ENCODE measurements around the gene GLI3.

The GLI3 gene

DNA sequence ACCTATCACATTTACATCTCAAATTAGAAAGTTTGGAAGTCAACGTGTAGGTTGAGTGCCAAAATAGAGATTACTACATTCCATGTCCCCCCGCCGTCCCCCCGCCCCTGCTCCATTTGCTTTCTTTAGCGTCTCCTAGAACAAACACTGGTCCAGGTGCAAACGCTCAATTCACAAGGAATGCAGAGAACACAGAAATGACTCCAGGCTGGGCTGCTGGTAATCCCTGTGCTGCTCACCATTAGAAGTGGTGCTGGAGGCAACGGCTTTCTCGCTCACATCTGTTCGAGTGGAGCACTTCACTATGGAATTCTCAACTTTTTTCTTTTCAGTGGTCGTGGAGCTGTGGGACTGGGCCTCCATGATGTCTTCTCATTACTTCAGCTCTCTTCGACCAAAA is 14.1 kb downstream of the GLI3 start:
- DNase-seq (ENCODE audit: insufficient read length): no peak
- FAIRE-seq: no peak
- TF ChIP-seq TAF1 (IDR thresholded peaks at IDR 0.05; ENCODE audit: borderline replicate concordance, low read depth, low read length): no peak
- no peak for TF ChIP-seq POLR2A (IDR thresholded peaks at IDR 0.05; ENCODE audit: low read depth, low read length)
- no peak for TF ChIP-seq POLR2AphosphoS5 (IDR thresholded peaks at IDR 0.05; ENCODE audit: low read depth, low read length)

DNA sequence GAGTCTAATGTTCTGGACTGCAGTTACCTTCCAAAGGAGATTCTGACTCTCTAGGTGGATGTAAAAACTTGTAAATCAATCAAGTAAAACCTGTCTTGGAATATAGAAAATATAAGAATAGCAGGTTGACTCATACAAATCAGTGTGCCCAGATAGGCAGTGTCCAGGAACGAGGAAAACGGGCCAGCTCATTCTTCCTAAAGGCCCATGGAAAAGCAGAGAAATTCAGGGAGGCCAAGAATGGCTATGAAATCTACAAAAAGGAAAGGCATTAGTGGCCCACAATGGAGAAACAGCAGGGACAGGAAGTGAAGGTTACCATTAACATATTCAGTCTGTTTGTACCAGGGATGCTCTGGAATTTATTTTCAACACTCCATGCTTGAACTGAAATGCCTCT is 14.9 kb downstream of the GLI3 start:
- TF ChIP-seq POLR2A (IDR thresholded peaks at IDR 0.05; ENCODE audit: low read depth, low read length) (no peak), POLR2AphosphoS5 (IDR thresholded peaks at IDR 0.05; ENCODE audit: low read depth, low read length) (no peak), TAF1 (IDR thresholded peaks at IDR 0.05; ENCODE audit: borderline replicate concordance, low read depth, low read length) (no peak)
- no peak for FAIRE-seq
- no peak for DNase-seq (ENCODE audit: insufficient read length)

- no peak for DNase-seq (ENCODE audit: insufficient read length)
- no peak for FAIRE-seq
- no peak for TF ChIP-seq TAF1 (IDR thresholded peaks at IDR 0.05; ENCODE audit: borderline replicate concordance, low read depth, low read length)
- no peak for TF ChIP-seq POLR2AphosphoS5 (IDR thresholded peaks at IDR 0.05; ENCODE audit: low read depth, low read length)
- TF ChIP-seq POLR2A (IDR thresholded peaks at IDR 0.05; ENCODE audit: low read depth, low read length): no peak
Measured at GRCh38 chr7:42221304-42221703, 15.7 kb downstream of the GLI3 start.

DNA sequence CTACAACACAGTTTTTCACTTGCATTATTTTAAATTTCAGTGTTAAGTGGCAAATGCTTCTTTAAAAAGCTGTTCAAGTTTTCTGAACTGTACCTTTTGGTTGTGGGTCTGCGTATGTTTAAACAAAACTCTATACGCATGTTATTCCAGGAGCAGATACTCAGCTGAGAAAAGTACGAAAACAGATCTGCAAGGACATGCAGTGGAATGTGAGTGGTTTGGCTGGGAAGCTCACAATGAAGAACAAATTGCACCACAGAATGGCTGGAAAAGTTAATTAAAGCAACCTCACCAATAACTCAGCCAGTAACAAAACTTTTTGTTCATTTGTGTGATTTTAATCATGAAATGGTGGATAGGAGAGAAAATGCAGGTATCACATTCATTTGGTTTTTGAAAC is 17.6 kb downstream of the GLI3 start:
- no peak for DNase-seq (ENCODE audit: insufficient read length)
- no peak for FAIRE-seq
- no peak for TF ChIP-seq POLR2A (IDR thresholded peaks at IDR 0.05; ENCODE audit: low read depth, low read length)
- TF ChIP-seq TAF1 (IDR thresholded peaks at IDR 0.05; ENCODE audit: borderline replicate concordance, low read depth, low read length): no peak

- DNase-seq (ENCODE audit: insufficient read length) (no peak), FAIRE-seq (no peak)
- TF ChIP-seq POLR2A (IDR thresholded peaks at IDR 0.05; ENCODE audit: low read depth, low read length) (no peak), POLR2AphosphoS5 (IDR thresholded peaks at IDR 0.05; ENCODE audit: low read depth, low read length) (no peak), TAF1 (IDR thresholded peaks at IDR 0.05; ENCODE audit: borderline replicate concordance, low read depth, low read length) (no peak)
Measured at GRCh38 chr7:42218248-42218647, 18.8 kb downstream of the GLI3 start.

GRCh38 chr7:42217548-42217947 is 19.5 kb downstream of the GLI3 start:
- peak; percentile 9 for FAIRE-seq
- no peak for DNase-seq (ENCODE audit: insufficient read length)
- no peak for TF ChIP-seq TAF1 (IDR thresholded peaks at IDR 0.05; ENCODE audit: borderline replicate concordance, low read depth, low read length)
- no peak for TF ChIP-seq POLR2AphosphoS5 (IDR thresholded peaks at IDR 0.05; ENCODE audit: low read depth, low read length)
- no peak for TF ChIP-seq POLR2A (IDR thresholded peaks at IDR 0.05; ENCODE audit: low read depth, low read length)

DNA sequence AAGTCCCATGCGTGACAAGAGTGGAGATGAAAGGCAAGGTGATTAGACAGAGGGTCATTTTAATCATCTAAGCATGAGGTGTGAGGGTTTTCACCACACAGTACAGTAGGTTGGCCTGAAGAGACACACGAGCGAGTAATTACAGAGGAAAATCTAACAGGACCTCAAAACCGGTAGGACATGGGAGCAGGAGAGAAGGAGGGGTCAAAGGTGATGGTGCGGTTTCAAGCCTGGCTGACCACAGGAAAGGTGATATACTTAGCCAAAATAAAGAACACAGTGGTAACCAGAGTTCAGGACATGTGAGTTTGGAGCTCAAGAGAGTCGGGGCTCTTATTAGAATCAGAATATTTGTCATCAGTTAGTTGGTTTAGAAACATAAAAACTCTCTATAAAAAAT is 20.0 kb downstream of the GLI3 start:
- TF ChIP-seq POLR2AphosphoS5 (IDR thresholded peaks at IDR 0.05; ENCODE audit: low read depth, low read length) (no peak), TAF1 (IDR thresholded peaks at IDR 0.05; ENCODE audit: borderline replicate concordance, low read depth, low read length) (no peak), POLR2A (IDR thresholded peaks at IDR 0.05; ENCODE audit: low read depth, low read length) (no peak)
- DNase-seq (ENCODE audit: insufficient read length): no peak
- no peak for FAIRE-seq

GRCh38 chr7:42214060-42214679 is 22.8 kb downstream of the GLI3 start:
- TF ChIP-seq POLR2AphosphoS5 (IDR thresholded peaks at IDR 0.05; ENCODE audit: low read depth, low read length) (no peak), POLR2A (IDR thresholded peaks at IDR 0.05; ENCODE audit: low read depth, low read length) (no peak), TAF1 (IDR thresholded peaks at IDR 0.05; ENCODE audit: borderline replicate concordance, low read depth, low read length) (no peak)
- DNase-seq (ENCODE audit: insufficient read length): no peak
- no peak for FAIRE-seq

GRCh38 chr7:42213093-42213492 is 23.9 kb downstream of the GLI3 start:
- DNase-seq (ENCODE audit: insufficient read length) (no peak), FAIRE-seq (no peak)
- TF ChIP-seq TAF1 (IDR thresholded peaks at IDR 0.05; ENCODE audit: borderline replicate concordance, low read depth, low read length) (no peak), POLR2AphosphoS5 (IDR thresholded peaks at IDR 0.05; ENCODE audit: low read depth, low read length) (no peak), POLR2A (IDR thresholded peaks at IDR 0.05; ENCODE audit: low read depth, low read length) (no peak)

- DNase-seq (ENCODE audit: insufficient read length): no peak
- no peak for FAIRE-seq
- no peak for TF ChIP-seq TAF1 (IDR thresholded peaks at IDR 0.05; ENCODE audit: borderline replicate concordance, low read depth, low read length)
- no peak for TF ChIP-seq POLR2AphosphoS5 (IDR thresholded peaks at IDR 0.05; ENCODE audit: low read depth, low read length)
- TF ChIP-seq POLR2A (IDR thresholded peaks at IDR 0.05; ENCODE audit: low read depth, low read length): no peak
Measured at GRCh38 chr7:42212541-42213090, 24.4 kb downstream of the GLI3 start.

DNA sequence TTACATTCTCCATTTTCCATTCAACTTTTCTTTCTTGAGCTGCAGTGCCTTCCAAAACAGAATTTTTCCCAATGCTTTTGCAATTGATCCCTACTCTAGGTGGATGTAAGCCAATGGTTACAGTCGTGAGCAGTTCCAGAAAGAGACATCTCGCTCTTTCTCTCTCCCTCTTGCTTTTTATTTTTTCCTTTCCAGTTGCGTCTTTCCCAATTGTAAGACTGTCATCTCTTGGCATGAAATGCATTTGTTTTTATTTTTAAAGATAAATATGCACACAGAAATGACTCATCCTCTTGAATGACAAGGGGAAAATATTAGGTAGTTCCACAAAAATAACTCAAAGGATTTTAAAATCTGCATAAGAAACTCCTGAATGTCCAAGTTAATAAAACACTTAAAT is 25.1 kb downstream of the GLI3 start:
- DNase-seq (ENCODE audit: insufficient read length) (no peak), FAIRE-seq (no peak)
- TF ChIP-seq POLR2AphosphoS5 (IDR thresholded peaks at IDR 0.05; ENCODE audit: low read depth, low read length): no peak

DNA sequence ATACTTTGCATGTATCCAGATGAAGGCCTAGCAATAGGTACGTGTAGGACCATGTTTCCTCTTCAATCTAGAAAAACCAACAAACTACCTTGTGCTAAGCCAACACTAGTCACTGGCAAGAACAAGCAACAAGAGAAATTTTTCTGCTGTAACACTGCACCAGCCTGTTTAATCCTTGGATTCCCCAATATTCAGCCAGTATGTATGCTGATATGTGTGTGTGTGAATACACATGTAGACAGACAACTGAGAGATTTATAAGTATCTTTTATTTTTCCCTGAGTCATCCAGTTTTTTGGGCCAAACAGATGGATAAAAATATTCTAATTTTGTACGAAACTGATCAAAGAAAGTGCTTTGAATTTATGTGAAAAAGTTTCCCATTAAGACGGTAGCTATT is 26.2 kb downstream of the GLI3 start:
- DNase-seq (ENCODE audit: insufficient read length) (no peak), FAIRE-seq (no peak)

More for the DNA sequence above, 26.2 kb downstream of the GLI3 start:
- TF ChIP-seq POLR2A (IDR thresholded peaks at IDR 0.05; ENCODE audit: low read depth, low read length): no peak
- TF ChIP-seq POLR2AphosphoS5 (IDR thresholded peaks at IDR 0.05; ENCODE audit: low read depth, low read length): no peak
- TF ChIP-seq TAF1 (IDR thresholded peaks at IDR 0.05; ENCODE audit: borderline replicate concordance, low read depth, low read length): no peak

All from GM12892 (cell line).